Osteocyte (in vitro differentiated cells): ENCODE data around the gene CFAP298. TPM values are rescaled to one million over a fixed set of nuclear protein-coding genes. Genes with fewer than 3 reads are reported as not detected.
"Not testable (repeated sequence)": the region's sequence is repeated elsewhere in the genome, so short reads cannot be mapped to it uniquely, and the experiment has no call there.

Experiments used
- DNase-seq: peaks from one replicate; pipeline ENCODE4 v3.0.0; 2021; ENCODE audit warnings: mixed read lengths; ENCODE audit not compliant: unreplicated experiment; ENCODE audit errors: extremely low spot score
- H3K27ac Mint-ChIP-seq: one replicate; pipeline ENCODE4 v1.8.0; 2021; ENCODE audit warnings: mild to moderate bottlenecking, mixed read lengths; ENCODE audit not compliant: unreplicated experiment
- H3K27me3 Mint-ChIP-seq: one replicate; pipeline ENCODE4 v1.8.0; 2021; ENCODE audit warnings: mixed read lengths; ENCODE audit not compliant: unreplicated experiment
- H3K36me3 Mint-ChIP-seq: one replicate; pipeline ENCODE4 v1.8.0; 2021; ENCODE audit warnings: mixed read lengths; ENCODE audit not compliant: unreplicated experiment
- H3K4me1 Mint-ChIP-seq: one replicate; pipeline ENCODE4 v1.8.0; 2021; ENCODE audit warnings: mixed read lengths; ENCODE audit not compliant: unreplicated experiment
- H3K4me3 Mint-ChIP-seq: one replicate; pipeline ENCODE4 v1.8.0; 2021; ENCODE audit warnings: mild to moderate bottlenecking, moderate library complexity, mixed read lengths; ENCODE audit not compliant: unreplicated experiment
- H3K9me3 Mint-ChIP-seq: one replicate; pipeline ENCODE4 v1.8.0; 2021; ENCODE audit warnings: mixed read lengths; ENCODE audit not compliant: unreplicated experiment
- long read RNA-seq: library from polyadenylated mRNA; unstranded; transcript quantifications from one replicate; pipeline ENCODE4 v2.0.0, GENCODE V29; 2021
- total RNA-seq: library from RNA; stranded (reverse); gene quantifications from 2 replicates; pipeline ENCODE4 v1.2.1, GENCODE V29; 2021
- TF ChIP-seq, protein P1 (sequence below): fragments of 200-600 bp; sonication (generic); IDR thresholded peaks from 2 replicates; pipeline ENCODE4 v1.5.0; 2021; ENCODE audit warnings: antibody characterized with exemption, mild to moderate bottlenecking, moderate library complexity

CFAP298 gene
- total RNA-seq: 31.9 and 35.6 TPM in 2 replicates
- long read RNA-seq, transcript CFAP298-203 (5 exons, 2,503 nt): minor isoform, 8 of 119 reads
- long read RNA-seq, transcript CFAP298-201 (7 exons, 1,692 nt): major isoform, 107 of 119 reads
- long read RNA-seq, partial matches to known transcripts: 0 of 119 reads
- long read RNA-seq, other reads (novel, unspliced or antisense): 1 of 119 reads

- Mint-ChIP-seq H3K9me3 (no peaks in the 10 kb centered on the region), H3K36me3 (peaks cover 5% of the 10 kb centered on the region), H3K4me1 (peaks cover 11% of the 10 kb centered on the region), H3K4me3 (peak within 1 kb of the TSS; percentile 98), H3K27me3 (peaks cover 21% of the 10 kb centered on the region), H3K27ac (peak within 1 kb of the TSS; percentile 99)
- TF ChIP-seq, protein P1, sequence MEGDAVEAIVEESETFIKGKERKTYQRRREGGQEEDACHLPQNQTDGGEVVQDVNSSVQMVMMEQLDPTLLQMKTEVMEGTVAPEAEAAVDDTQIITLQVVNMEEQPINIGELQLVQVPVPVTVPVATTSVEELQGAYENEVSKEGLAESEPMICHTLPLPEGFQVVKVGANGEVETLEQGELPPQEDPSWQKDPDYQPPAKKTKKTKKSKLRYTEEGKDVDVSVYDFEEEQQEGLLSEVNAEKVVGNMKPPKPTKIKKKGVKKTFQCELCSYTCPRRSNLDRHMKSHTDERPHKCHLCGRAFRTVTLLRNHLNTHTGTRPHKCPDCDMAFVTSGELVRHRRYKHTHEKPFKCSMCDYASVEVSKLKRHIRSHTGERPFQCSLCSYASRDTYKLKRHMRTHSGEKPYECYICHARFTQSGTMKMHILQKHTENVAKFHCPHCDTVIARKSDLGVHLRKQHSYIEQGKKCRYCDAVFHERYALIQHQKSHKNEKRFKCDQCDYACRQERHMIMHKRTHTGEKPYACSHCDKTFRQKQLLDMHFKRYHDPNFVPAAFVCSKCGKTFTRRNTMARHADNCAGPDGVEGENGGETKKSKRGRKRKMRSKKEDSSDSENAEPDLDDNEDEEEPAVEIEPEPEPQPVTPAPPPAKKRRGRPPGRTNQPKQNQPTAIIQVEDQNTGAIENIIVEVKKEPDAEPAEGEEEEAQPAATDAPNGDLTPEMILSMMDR: no peak
- peak; percentile 96 for DNase-seq
Measured at GRCh38 chr21:32612075-32612998, at the start of gene CFAP298. Gene CFAP298, minus strand, starts transcription at chr21:32612377. Its CDS starts 134 bp downstream, at chr21:32612243.

DNA sequence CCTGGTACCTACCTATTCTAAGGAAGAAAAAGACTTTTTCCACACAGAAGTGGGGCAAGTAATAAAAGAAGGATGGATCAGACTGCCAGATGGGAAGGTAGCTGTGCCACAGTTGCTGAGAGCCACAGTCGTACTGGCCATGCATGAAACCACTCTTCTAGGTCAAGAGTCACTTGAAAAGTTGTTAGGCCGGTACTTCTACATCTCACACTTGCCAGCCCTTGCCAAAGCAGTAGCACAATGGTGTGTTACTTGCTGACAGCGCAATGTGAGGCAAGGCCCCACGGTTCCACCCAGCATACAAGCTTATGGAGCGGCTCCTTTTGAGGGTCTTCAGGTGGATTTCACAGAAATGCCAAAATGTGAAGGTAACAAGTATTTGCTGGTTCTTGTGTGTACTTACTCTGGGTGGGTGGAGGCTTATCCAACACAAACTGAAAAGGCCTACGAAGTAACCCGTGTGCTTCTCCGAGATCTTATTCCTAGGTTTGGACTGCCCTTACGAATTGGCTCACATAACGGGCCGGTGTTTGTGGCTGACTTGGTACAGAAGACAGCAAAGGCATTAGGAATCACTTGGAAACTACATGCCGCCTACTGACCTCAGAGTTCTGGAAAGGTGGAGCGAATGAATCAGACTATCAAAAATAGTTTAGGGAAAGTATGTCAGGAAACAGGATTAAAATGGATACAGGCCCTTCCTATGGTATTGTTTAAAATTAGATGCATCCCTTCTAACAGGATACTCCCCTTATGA is 49.0 kb upstream of the CFAP298 start:
- Mint-ChIP-seq H3K36me3 (peaks cover 47% of the 10 kb centered on the region), H3K9me3 (peaks cover 11% of the 10 kb centered on the region)
- DNase-seq, H3K27ac Mint-ChIP-seq, H3K27me3 Mint-ChIP-seq, H3K4me1 Mint-ChIP-seq, H3K4me3 Mint-ChIP-seq: not testable (repeated sequence)

DNA sequence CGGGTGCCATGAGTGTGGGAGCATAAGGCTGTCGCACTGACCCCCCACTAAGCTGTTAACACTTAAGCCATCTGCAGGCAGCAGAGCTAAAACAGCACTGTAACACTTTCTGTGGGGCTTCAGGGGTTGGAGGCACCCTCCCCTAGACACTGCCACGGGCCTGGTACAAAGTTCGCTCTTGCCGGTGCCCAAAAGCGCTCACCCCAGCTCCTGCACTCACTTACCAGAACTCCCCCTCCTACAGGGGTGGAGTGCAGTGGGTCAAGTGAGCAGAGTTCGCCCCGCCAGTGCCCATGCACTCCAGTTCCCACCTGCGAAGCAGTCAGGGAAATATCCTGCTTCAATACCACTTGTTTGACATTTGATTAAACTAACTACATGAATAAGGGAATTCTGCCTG is 46.3 kb upstream of the CFAP298 start:
- Mint-ChIP-seq H3K9me3 (no peaks in the 10 kb centered on the region), H3K4me3 (no peak overlapping the region), H3K4me1 (no peaks in the 10 kb centered on the region), H3K27me3 (no peaks in the 10 kb centered on the region), H3K27ac (no peak overlapping the region), H3K36me3 (peaks cover 26% of the 10 kb centered on the region)
- DNase-seq: no peak
- TF ChIP-seq, protein P1: no peak

GRCh38 chr21:32653326-32653901 is 41.2 kb upstream of the CFAP298 start:
- Mint-ChIP-seq H3K27me3 (no peaks in the 10 kb centered on the region), H3K4me3 (no peak overlapping the region), H3K9me3 (no peaks in the 10 kb centered on the region), H3K27ac (no peak overlapping the region), H3K4me1 (no peaks in the 10 kb centered on the region), H3K36me3 (peaks cover 23% of the 10 kb centered on the region)
- TF ChIP-seq, protein P1: peak; percentile 57
- DNase-seq: no peak

- no peaks in the 10 kb centered on the region for H3K4me1 Mint-ChIP-seq
- H3K27me3 Mint-ChIP-seq: no peaks in the 10 kb centered on the region
- no peaks in the 10 kb centered on the region for H3K9me3 Mint-ChIP-seq
- no peak for DNase-seq
- H3K27ac Mint-ChIP-seq: no peak overlapping the region
- no peak overlapping the region for H3K4me3 Mint-ChIP-seq
- H3K36me3 Mint-ChIP-seq: peaks cover 12% of the 10 kb centered on the region
- TF ChIP-seq, protein P1: no peak
Measured at GRCh38 chr21:32648165-32648564, 36.0 kb upstream of the CFAP298 start.
